ENCODE results near the gene PLD3.

Gene PLD3

GRCh38 chr19:40419780-40420179, 71.3 kb downstream of the PLD3 start:
- H3K4me3 ChIP-seq (ENCODE audit: low read depth, low read length): no peak overlapping the region
- TF ChIP-seq CTCF (IDR thresholded peaks at IDR 0.05; ENCODE audit: borderline replicate concordance, insufficient read depth, low read depth, low read length): no peak

- H3K4me3 ChIP-seq (ENCODE audit: low read depth, low read length): peak overlapping the region; percentile 79
- no peak for TF ChIP-seq CTCF (IDR thresholded peaks at IDR 0.05; ENCODE audit: borderline replicate concordance, insufficient read depth, low read depth, low read length)
These were observed 71.9 kb downstream of the PLD3 start for GRCh38 chr19:40420451-40420765.

- TF ChIP-seq CTCF (IDR thresholded peaks at IDR 0.05; ENCODE audit: borderline replicate concordance, insufficient read depth, low read depth, low read length): peak; percentile 95
- H3K4me3 ChIP-seq (ENCODE audit: low read depth, low read length): peak overlapping the region; percentile 79
These were observed 72.6 kb downstream of the PLD3 start for GRCh38 chr19:40420766-40421765.

- no peak for TF ChIP-seq CTCF (IDR thresholded peaks at IDR 0.05; ENCODE audit: borderline replicate concordance, insufficient read depth, low read depth, low read length)
- no peak overlapping the region for H3K4me3 ChIP-seq (ENCODE audit: low read depth, low read length)
These were observed 73.7 kb downstream of the PLD3 start for GRCh38 chr19:40421993-40422747.

- H3K4me3 ChIP-seq (ENCODE audit: low read depth, low read length): no peak overlapping the region
- no peak for TF ChIP-seq CTCF (IDR thresholded peaks at IDR 0.05; ENCODE audit: borderline replicate concordance, insufficient read depth, low read depth, low read length)
These were observed 74.5 kb downstream of the PLD3 start for GRCh38 chr19:40422748-40423566.

GRCh38 chr19:40423938-40424337, 75.4 kb downstream of the PLD3 start:
- H3K4me3 ChIP-seq (ENCODE audit: low read depth, low read length): no peak overlapping the region
- no peak for TF ChIP-seq CTCF (IDR thresholded peaks at IDR 0.05; ENCODE audit: borderline replicate concordance, insufficient read depth, low read depth, low read length)

Data from GM12875 (cell line).